Glutamatergic neuron (in vitro differentiated cells): ENCODE results near the gene HDAC3. TPM values are rescaled to one million over a fixed set of nuclear protein-coding genes. Genes with fewer than 3 reads are reported as not detected.
"Not testable (repeated sequence)": the region's sequence is repeated elsewhere in the genome, so short reads cannot be mapped to it uniquely, and the experiment has no call there.

Experiments
- DNase-seq: peaks from one replicate; pipeline ENCODE4 v3.0.0; 2022
- H3K27ac Mint-ChIP-seq: one replicate; pipeline ENCODE4 v1.8.0; 2020; ENCODE audit warnings: mild to moderate bottlenecking, mixed read lengths, inconsistent platforms; ENCODE audit not compliant: unreplicated experiment
- H3K27me3 Mint-ChIP-seq: one replicate; pipeline ENCODE4 v1.8.0; 2020; ENCODE audit warnings: mild to moderate bottlenecking, moderate library complexity, mixed read lengths, inconsistent platforms; ENCODE audit not compliant: unreplicated experiment
- H3K36me3 Mint-ChIP-seq: one replicate; pipeline ENCODE4 v1.8.0; 2020; ENCODE audit warnings: mild to moderate bottlenecking, mixed read lengths, inconsistent platforms; ENCODE audit not compliant: unreplicated experiment
- H3K4me1 Mint-ChIP-seq: one replicate; pipeline ENCODE4 v1.8.0; 2020; ENCODE audit warnings: mild to moderate bottlenecking, low read depth, mixed read lengths, inconsistent platforms; ENCODE audit not compliant: unreplicated experiment
- H3K4me3 Mint-ChIP-seq: one replicate; pipeline ENCODE4 v1.8.0; 2020; ENCODE audit warnings: mild to moderate bottlenecking, mixed read lengths, inconsistent platforms; ENCODE audit not compliant: unreplicated experiment
- H3K9me3 Mint-ChIP-seq: one replicate; pipeline ENCODE4 v1.8.0; 2020; ENCODE audit warnings: mild to moderate bottlenecking, moderate library complexity, mixed read lengths, inconsistent platforms; ENCODE audit not compliant: unreplicated experiment
- CTCF ChIP-seq: fragments of 200-600 bp; sonication (generic); IDR thresholded peaks from one replicate; pipeline ENCODE4 v1.5.0; 2021; ENCODE audit not compliant: partially characterized antibody, unreplicated experiment
- total RNA-seq: library from RNA; stranded (reverse); fragmentation: NEBNext Ultra II Directional; extraction: Animal tissue kit (Norgen Biotek cat#: 25700); gene quantifications from one replicate; pipeline ENCODE4 v1.2.1, GENCODE V29; 2021; ENCODE audit not compliant: unreplicated experiment

HDAC3 gene
- total RNA-seq, 1 donor from 2014 or later = 81.8 TPM

- H3K4me3 Mint-ChIP-seq = no peak overlapping the region
- no peak for DNase-seq
These were observed 25.4 kb downstream of the HDAC3 start for GRCh38 chr5:141611289-141611688.

DNA sequence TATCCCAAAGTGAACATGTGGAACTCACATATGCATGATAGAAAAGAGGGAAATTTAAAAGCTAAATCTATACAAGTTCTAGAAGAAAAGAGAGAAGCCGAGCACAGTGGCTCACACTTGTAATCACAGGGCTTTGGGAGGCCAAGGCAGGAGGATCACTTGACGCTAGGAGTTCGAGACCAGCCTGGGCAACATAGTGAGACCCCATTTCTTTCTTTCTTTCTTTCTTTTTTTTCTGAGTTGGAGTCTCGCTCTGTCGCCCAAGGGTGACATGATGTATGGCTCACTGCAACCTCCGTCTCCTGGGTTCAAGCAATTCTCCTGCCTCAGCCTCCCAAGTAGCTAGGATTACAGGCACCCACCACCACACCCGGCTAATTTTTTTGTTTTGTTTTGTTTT is 26.7 kb downstream of the HDAC3 start:
- not testable (repeated sequence) for H3K4me3 Mint-ChIP-seq, H3K4me1 Mint-ChIP-seq, H3K36me3 Mint-ChIP-seq, H3K27ac Mint-ChIP-seq, H3K9me3 Mint-ChIP-seq, DNase-seq, H3K27me3 Mint-ChIP-seq

More at GRCh38 chr5:141611289-141611688, 25.4 kb downstream of the HDAC3 start:
- no peaks in the 10 kb centered on the region for H3K36me3 Mint-ChIP-seq
- no peak overlapping the region for H3K27ac Mint-ChIP-seq
- TF ChIP-seq CTCF = no peak
- no peaks in the 10 kb centered on the region for H3K27me3 Mint-ChIP-seq
- peaks cover 8% of the 10 kb centered on the region for H3K4me1 Mint-ChIP-seq
- no peaks in the 10 kb centered on the region for H3K9me3 Mint-ChIP-seq

- no peak for DNase-seq
- Mint-ChIP-seq H3K27ac (no peak overlapping the region), H3K27me3 (no peaks in the 10 kb centered on the region), H3K4me1 (peaks cover 7% of the 10 kb centered on the region), H3K36me3 (no peaks in the 10 kb centered on the region), H3K4me3 (no peak overlapping the region), H3K9me3 (no peaks in the 10 kb centered on the region)
- no peak for TF ChIP-seq CTCF
These were observed 27.6 kb downstream of the HDAC3 start for GRCh38 chr5:141609044-141609443.

- DNase-seq = no peak
- H3K27ac Mint-ChIP-seq = no peak overlapping the region
- no peaks in the 10 kb centered on the region for H3K36me3 Mint-ChIP-seq
- no peaks in the 10 kb centered on the region for H3K9me3 Mint-ChIP-seq
- H3K4me3 Mint-ChIP-seq = no peak overlapping the region
- H3K27me3 Mint-ChIP-seq = no peaks in the 10 kb centered on the region
- TF ChIP-seq CTCF = no peak
- H3K4me1 Mint-ChIP-seq = peaks cover 6% of the 10 kb centered on the region
These were observed 28.1 kb downstream of the HDAC3 start for GRCh38 chr5:141608557-141608956.

GRCh38 chr5:141608046-141608445 is 28.6 kb downstream of the HDAC3 start:
- no peak for DNase-seq
- Mint-ChIP-seq H3K36me3 (no peaks in the 10 kb centered on the region), H3K9me3 (no peaks in the 10 kb centered on the region), H3K27ac (no peak overlapping the region), H3K27me3 (no peaks in the 10 kb centered on the region), H3K4me3 (no peak overlapping the region), H3K4me1 (peaks cover 3% of the 10 kb centered on the region)
- TF ChIP-seq CTCF = no peak
